ENCODE data around the gene GINS2. TPM values are rescaled to one million over a fixed set of nuclear protein-coding genes. Genes with fewer than 3 reads are reported as not detected.
A peak's percentile ranks its signal among the peaks of the same experiment; 100 is the strongest.

Gene GINS2
- total RNA-seq, 1 experiment from 2014 or later, result 20.2 TPM

- H3K4me3 ChIP-seq, result no peak overlapping the region
- no peak for TF ChIP-seq CTCF (conservative IDR thresholded peaks at IDR 0.05)
- TF ChIP-seq EZH2 (IDR thresholded peaks at IDR 0.05; ENCODE audit: low read depth), result no peak
- H3K9me2 ChIP-seq (ENCODE audit: insufficient read depth), result no peaks in the 10 kb centered on the region
- no peak overlapping the region for H3K4me2 ChIP-seq
- no peak for DNase-seq
- ChIA-PET POLR2A (ENCODE audit: unreplicated experiment) (no interaction called here), CTCF (no interaction called here)
- no peaks in the 10 kb centered on the region for H3K9me3 ChIP-seq (ENCODE audit: insufficient read depth, low read depth)
- H3K27ac ChIP-seq, result no peak overlapping the region
- no peaks in the 10 kb centered on the region for H3K4me1 ChIP-seq (replicated peaks; ENCODE audit: insufficient read depth)
- no TSS peak for BruUV-seq (replicated peaks)
- intact Hi-C loops (cut with micrococcal nuclease; ENCODE audit: unreplicated experiment), result no loop called here
- H2AFZ ChIP-seq, result no peak overlapping the region
- H3F3A ChIP-seq (ENCODE audit: insufficient read depth, low read depth), result peaks cover 4% of the 10 kb centered on the region; the same call in 1 of the 2 replicates
- peaks cover 51% of the 10 kb centered on the region for H3K79me2 ChIP-seq (ENCODE audit: low read depth)
- peaks cover 98% of the 10 kb centered on the region for H4K20me1 ChIP-seq (ENCODE audit: insufficient read depth)
- H3K36me3 ChIP-seq (ENCODE audit: low read depth), result no peaks in the 10 kb centered on the region
- no peaks in the 10 kb centered on the region for H3K27me3 ChIP-seq (ENCODE audit: insufficient read depth, low read depth)
Observed at GRCh38 chr16:85636234-85636812, 52.4 kb downstream of the GINS2 start.

GRCh38 chr16:85635545-85636140, 53.1 kb downstream of the GINS2 start:
- Histone ChIP-seq H3K4me3 (no peak overlapping the region), H3K4me1 (replicated peaks; ENCODE audit: insufficient read depth) (no peaks in the 10 kb centered on the region), H3K9me2 (ENCODE audit: insufficient read depth) (no peaks in the 10 kb centered on the region), H3K27ac (no peak overlapping the region), H3K79me2 (ENCODE audit: low read depth) (peaks cover 57% of the 10 kb centered on the region), H4K20me1 (ENCODE audit: insufficient read depth) (peaks cover 98% of the 10 kb centered on the region), H3F3A (ENCODE audit: insufficient read depth, low read depth) (peaks cover 4% of the 10 kb centered on the region; the same call in 1 of the 2 replicates), H3K36me3 (ENCODE audit: low read depth) (no peaks in the 10 kb centered on the region), H3K27me3 (ENCODE audit: insufficient read depth, low read depth) (no peaks in the 10 kb centered on the region), H3K9me3 (ENCODE audit: insufficient read depth, low read depth) (no peaks in the 10 kb centered on the region), H2AFZ (no peak overlapping the region), H3K4me2 (no peak overlapping the region)
- intact Hi-C loops (cut with micrococcal nuclease; ENCODE audit: unreplicated experiment), result no loop called here
- DNase-seq, result peak in 1 of 2 experiments; percentile 39
- BruUV-seq (replicated peaks), result no TSS peak
- ChIA-PET CTCF (no interaction called here), POLR2A (ENCODE audit: unreplicated experiment) (interaction anchor here (0.6 kb wide), 1 partner anchor 14 kb away, joined by 12 read pairs; no protein-coding TSS in a partner anchor)
- TF ChIP-seq EZH2 (IDR thresholded peaks at IDR 0.05; ENCODE audit: low read depth) (no peak), CTCF (conservative IDR thresholded peaks at IDR 0.05) (no peak)

- Histone ChIP-seq H3K27me3 (ENCODE audit: insufficient read depth, low read depth) (no peaks in the 10 kb centered on the region), H3K79me2 (ENCODE audit: low read depth) (peaks cover 64% of the 10 kb centered on the region), H3K9me3 (ENCODE audit: insufficient read depth, low read depth) (no peaks in the 10 kb centered on the region), H3K4me2 (no peak overlapping the region), H3K9me2 (ENCODE audit: insufficient read depth) (no peaks in the 10 kb centered on the region), H3K4me1 (replicated peaks; ENCODE audit: insufficient read depth) (no peaks in the 10 kb centered on the region), H2AFZ (no peak overlapping the region), H3K4me3 (no peak overlapping the region), H3F3A (ENCODE audit: insufficient read depth, low read depth) (peaks cover 4% of the 10 kb centered on the region; the same call in 1 of the 2 replicates), H3K36me3 (ENCODE audit: low read depth) (no peaks in the 10 kb centered on the region; the same call in 1 of the 2 replicates), H4K20me1 (ENCODE audit: insufficient read depth) (peaks cover 98% of the 10 kb centered on the region), H3K27ac (no peak overlapping the region)
- POLR2A ChIA-PET (ENCODE audit: unreplicated experiment), result interaction anchor here (0.6 kb wide), 1 partner anchor 13 kb away, joined by 12 read pairs; no protein-coding TSS in a partner anchor
- BruUV-seq (replicated peaks), result no TSS peak
- TF ChIP-seq EZH2 (IDR thresholded peaks at IDR 0.05; ENCODE audit: low read depth), result no peak
- DNase-seq, result no peak
- intact Hi-C loops (cut with micrococcal nuclease; ENCODE audit: unreplicated experiment), result no loop called here
- CTCF ChIA-PET, result no interaction called here
Observed at GRCh38 chr16:85634747-85635544, 53.8 kb downstream of the GINS2 start.
